ENCODE measurements around the gene EVC.

Gene EVC

DNA sequence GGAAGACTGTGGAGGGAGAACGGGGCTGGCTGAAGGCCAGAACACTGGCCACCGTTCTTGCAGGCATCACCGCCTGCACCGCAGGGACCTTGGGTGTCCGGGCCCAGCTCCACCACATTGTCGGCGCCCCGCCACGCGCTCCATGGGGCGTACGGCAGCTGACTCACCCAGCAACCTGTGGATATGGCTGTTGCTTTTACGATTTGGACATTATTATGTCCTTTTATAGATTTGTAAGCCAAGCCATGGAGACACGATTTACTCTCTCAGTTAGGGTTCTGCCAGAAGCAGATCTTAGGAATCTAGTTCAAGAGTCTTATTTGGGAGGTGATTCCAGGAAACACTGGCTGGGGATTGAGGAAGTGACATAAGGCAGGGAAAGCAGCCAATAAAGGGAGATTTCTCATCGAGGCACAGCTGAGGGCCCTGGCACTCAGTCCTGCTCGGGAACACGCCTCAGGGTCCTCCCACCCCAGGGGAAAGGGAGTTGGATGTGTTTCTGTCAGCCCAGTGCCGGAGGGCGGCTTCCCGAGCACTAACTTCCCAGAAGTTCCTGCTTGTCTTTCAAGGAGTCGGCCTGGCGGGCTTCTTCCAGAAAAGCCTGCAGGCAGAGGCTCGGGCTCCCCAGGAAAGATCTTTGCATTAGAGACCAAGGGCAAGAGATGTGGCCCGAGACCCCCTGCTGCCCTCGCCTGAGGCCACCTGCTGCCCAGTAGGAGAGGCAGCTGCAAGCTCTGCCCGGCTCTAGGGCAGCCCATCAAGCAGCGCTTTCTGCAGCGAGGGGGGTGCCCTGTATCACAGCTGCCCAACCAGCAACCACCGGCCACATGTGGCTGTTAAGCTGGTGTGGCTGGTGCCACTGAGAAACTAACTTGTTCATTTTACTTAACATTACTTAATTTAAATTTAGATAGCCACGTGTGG lies 129.0 kb downstream of the EVC start:
- TF ChIP-seq, protein P1, sequence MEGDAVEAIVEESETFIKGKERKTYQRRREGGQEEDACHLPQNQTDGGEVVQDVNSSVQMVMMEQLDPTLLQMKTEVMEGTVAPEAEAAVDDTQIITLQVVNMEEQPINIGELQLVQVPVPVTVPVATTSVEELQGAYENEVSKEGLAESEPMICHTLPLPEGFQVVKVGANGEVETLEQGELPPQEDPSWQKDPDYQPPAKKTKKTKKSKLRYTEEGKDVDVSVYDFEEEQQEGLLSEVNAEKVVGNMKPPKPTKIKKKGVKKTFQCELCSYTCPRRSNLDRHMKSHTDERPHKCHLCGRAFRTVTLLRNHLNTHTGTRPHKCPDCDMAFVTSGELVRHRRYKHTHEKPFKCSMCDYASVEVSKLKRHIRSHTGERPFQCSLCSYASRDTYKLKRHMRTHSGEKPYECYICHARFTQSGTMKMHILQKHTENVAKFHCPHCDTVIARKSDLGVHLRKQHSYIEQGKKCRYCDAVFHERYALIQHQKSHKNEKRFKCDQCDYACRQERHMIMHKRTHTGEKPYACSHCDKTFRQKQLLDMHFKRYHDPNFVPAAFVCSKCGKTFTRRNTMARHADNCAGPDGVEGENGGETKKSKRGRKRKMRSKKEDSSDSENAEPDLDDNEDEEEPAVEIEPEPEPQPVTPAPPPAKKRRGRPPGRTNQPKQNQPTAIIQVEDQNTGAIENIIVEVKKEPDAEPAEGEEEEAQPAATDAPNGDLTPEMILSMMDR (IDR thresholded peaks at IDR 0.05; ENCODE audit: control extremely low read depth, extremely low read depth, low read depth, missing control alignments), result no peak
- POLR2A ChIA-PET, result no interaction called here
- CTCF ChIA-PET, result interaction anchor here (1.1 kb wide), 1 partner anchor 27 kb away, joined by 3 read pairs; no protein-coding TSS in a partner anchor
- no peak for DNase-seq (ENCODE audit: extremely low spot score)

DNA sequence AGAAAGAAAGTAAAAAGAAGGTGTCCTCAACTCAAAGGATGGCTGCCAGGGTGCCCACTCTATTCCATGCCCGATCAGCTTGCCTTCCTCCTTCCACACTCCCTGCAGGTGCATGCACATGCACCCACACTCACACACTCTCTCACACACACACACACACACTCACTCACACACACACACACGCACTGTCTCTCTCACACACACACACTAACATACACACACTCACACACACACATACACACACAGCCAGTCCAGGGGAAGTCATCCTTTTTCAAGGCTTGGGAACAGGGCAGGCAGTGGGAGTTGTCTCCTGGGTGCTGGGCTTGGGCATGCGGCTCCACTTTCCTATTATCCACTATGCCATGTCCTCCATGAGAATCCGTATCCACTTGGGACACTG lies 131.5 kb downstream of the EVC start:
- CTCF ChIA-PET, result no interaction called here
- POLR2A ChIA-PET, result no interaction called here
- no peak for DNase-seq (ENCODE audit: extremely low spot score)
- TF ChIP-seq, protein P1 (IDR thresholded peaks at IDR 0.05; ENCODE audit: control extremely low read depth, extremely low read depth, low read depth, missing control alignments), result no peak

DNA sequence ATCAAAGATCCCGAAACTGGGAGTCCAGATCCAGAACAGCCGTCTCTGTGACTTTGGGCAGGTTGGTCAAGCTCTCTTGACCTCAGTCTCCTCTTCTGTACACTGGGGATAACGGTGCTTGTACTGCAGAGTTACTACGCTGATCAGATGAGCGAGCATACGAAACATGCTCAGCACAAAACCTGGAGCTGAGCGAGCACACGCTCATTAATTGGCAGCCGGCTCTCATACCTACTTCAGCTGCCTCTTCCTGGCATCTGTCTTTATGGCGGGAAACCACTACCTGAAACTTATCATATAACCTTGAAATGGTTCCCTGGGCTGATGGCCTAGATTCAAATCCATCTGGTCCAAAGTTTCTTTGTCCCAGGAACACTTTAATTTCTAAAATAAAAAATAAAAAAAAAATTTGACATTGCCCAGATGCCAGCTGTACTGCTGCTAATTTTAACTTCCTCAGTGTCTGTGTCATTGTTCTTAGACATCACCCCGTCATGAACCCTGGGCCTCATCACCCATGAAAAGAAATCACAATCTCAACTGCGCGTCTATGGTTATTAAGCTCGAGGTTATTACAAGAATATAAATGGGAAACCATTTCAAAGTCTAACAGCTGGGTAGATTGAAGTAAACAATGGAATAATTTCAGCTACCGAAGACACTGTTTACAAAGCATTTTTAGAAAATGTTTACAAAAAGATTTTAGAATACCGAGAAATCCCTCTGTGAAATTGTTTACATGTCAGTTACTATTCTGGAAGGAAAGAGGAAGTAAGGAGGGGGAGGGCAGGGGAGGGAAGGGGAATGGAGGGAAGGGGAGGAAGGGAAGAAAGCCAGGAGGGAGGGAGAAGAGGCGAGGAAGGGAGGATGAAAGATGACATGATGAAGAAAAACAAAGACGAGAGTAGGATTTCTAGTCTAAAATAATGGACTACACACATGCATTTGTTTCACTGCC lies 132.9 kb downstream of the EVC start:
- ChIA-PET POLR2A (no interaction called here), CTCF (interaction anchor here (0.7 to 2.5 kb wide), 5 partner anchors 9 to 488 kb away, joined by 3 to 7 read pairs (median 3); no protein-coding TSS in a partner anchor)
- TF ChIP-seq, protein P1 (IDR thresholded peaks at IDR 0.05; ENCODE audit: control extremely low read depth, extremely low read depth, low read depth, missing control alignments), result no peak
- no peak for DNase-seq (ENCODE audit: extremely low spot score)

DNA sequence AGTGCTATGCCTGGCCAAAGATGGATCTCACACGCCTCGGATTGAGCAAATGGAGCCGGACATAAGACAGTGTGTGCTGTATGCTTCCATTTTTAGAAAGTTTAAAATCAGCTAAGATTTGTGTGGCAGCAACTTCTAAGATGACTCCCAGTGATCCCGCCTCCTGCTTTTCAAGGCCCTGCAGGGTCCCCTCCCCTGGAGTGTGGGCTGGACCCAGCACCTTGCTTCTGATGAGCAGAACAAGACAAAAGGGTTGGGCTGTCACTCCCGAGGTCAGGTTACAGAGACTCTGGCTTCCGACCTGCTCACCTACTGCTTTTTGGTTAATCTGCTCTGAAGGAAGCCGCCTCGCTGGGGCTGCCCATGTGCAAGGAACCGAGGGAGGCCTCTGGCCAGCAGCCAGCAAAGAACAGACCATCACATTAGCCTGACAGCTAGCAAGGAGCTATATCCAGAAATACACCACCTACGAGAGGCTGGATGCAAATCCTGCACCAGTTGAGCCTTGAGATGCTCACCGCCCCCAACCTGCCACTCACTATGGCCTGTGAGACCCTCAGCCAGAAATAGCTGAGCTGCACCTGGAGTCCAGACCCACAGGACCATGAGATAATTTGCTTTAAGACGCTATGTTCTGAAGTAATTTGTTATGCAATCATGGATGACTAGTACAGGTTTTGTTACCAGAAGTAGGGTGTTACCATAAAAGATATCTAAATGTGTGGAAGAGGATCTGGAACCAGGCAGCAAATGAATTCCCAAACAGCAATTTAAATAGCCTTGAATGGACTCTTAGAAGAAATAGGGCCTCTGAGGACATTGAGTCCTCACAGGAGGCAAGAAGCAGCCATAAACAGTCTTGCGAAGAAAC lies 134.3 kb downstream of the EVC start:
- TF ChIP-seq, protein P1 (IDR thresholded peaks at IDR 0.05; ENCODE audit: control extremely low read depth, extremely low read depth, low read depth, missing control alignments), result no peak
- CTCF ChIA-PET, result interaction anchor here (1.5 to 2.5 kb wide), 3 partner anchors 10 to 25 kb away, joined by 3 to 7 read pairs (median 5); no protein-coding TSS in a partner anchor
- POLR2A ChIA-PET, result no interaction called here
- DNase-seq (ENCODE audit: extremely low spot score), result no peak

DNA sequence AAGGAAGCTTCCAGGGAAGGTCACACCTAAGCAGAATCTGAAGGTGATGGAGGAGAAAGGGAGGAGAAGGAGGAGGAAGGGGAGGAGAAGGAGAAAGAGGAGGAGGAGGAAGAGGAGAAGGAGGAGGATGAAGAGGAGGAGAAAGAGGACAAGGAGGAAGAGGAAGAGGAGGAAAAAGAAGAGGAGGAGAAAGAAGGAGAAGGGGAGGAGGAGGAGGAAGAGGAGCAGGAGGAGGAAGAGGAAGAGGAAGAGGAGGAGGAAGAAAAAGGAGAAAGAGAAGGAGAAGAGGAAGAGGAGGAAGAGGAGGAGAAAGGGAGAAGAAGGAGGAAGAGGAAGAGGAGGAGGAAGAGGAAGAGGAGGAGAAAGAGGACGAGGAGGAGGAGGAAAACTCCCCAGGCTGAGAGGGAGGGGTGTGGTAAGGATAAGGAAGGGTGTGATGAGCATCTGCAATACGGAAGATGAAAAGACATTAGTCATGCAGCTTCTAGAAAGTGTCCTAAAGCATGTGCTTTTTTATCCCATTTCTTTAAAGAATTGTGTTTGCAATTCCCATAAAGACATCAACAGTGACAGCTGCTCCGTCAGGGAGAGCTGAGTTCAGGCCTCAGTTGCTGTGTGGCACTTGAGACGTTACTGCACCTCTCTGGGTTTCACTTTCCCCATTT lies 140.8 kb downstream of the EVC start:
- DNase-seq (ENCODE audit: extremely low spot score), result no peak
- TF ChIP-seq, protein P1 (IDR thresholded peaks at IDR 0.05; ENCODE audit: control extremely low read depth, extremely low read depth, low read depth, missing control alignments), result no peak
- POLR2A ChIA-PET, result no interaction called here
- CTCF ChIA-PET, result interaction anchor here (1.4 kb wide), 1 partner anchor 8 kb away, joined by 3 read pairs; no protein-coding TSS in a partner anchor

Data from GM10248 (cell line).